Measurements from ENCODE around the gene DNAH1. TPM values are rescaled to one million over a fixed set of nuclear protein-coding genes. Genes with fewer than 3 reads are reported as not detected.

Gene DNAH1
- total and polyA plus RNA-seq, 2 of the 4 experiments (the other 2 are of a cell fraction): 2.0 to 4.0 TPM

DNA sequence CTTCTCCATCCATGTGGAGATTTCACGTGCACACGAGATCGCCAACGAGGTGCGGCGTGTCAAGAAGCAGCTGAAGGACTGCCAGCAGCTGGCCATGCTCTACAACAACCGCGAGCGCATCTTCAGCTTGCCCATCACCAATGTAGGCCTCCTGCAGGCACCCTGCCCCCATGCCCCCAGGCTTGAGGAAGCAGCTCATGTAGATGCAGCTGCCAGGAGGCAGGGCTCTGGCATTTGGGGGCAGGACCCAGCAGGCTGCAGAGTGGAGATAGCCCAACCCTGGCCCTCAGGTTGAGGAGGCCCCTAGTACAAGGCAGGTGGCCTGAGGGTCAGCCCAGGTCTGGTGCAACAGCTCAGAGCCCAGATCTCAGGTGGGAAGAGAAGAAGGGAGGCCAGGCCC lies 36.4 kb downstream of the DNAH1 start:
- CTCF ChIA-PET: interaction anchor here (0.8 kb wide), 1 partner anchor 13 kb away, joined by 3 read pairs; no protein-coding TSS in a partner anchor

More for the DNA sequence above, 36.4 kb downstream of the DNAH1 start:
- no TSS peak for BruUV-seq (replicated peaks)
- Histone ChIP-seq H2AK9ac (replicated peaks; ENCODE audit: low read depth, low read length, poor library complexity) (no peak overlapping the region), H3K4ac (ENCODE audit: low read depth, low read length) (no peak overlapping the region), H2BK120ac (ENCODE audit: low read depth, low read length) (no peak overlapping the region), H3K79me1 (ENCODE audit: low read depth in 1 of 2, low read length in 2 of 2) (no peaks in the 10 kb centered on the region), H4K8ac (ENCODE audit: low read depth in 2 of 2, low read length in 2 of 2) (no peak overlapping the region), H3K27me3 (ENCODE audit: control insufficient read depth, insufficient read depth, low read length) (no peaks in the 10 kb centered on the region), H3K9me3 (ENCODE audit: control insufficient read depth, insufficient read depth, low read length) (no peaks in the 10 kb centered on the region), H3K4me2 (ENCODE audit: low read depth, low read length) (no peak overlapping the region), H4K91ac (ENCODE audit: insufficient read depth, low read depth, low read length) (no peak overlapping the region), H4K20me1 (ENCODE audit: insufficient read depth, low read length) (no peaks in the 10 kb centered on the region), H3K27ac (ENCODE audit: insufficient read depth, low read length) (no peak overlapping the region), H2BK5ac (ENCODE audit: low read depth, low read length, poor library complexity, severe bottlenecking) (no peak overlapping the region), H3K9me1 (ENCODE audit: insufficient read depth, low read length) (peaks cover 5% of the 10 kb centered on the region; the same call in 1 of the 2 replicates), H3K4me1 (ENCODE audit: control insufficient read depth, insufficient read depth, low read length) (no peaks in the 10 kb centered on the region), H4K5ac (ENCODE audit: low read depth, low read length) (no peak overlapping the region), H3K9ac (ENCODE audit: low read depth, low read length) (no peak overlapping the region), H2AFZ (replicated peaks; ENCODE audit: low read length, poor library complexity) (no peak overlapping the region), H3K4me3 (ENCODE audit: insufficient read depth, low read depth, low read length) (no peak overlapping the region), H3K56ac (ENCODE audit: extremely low read depth, insufficient read depth, low read length) (no peak overlapping the region), H2AK5ac (ENCODE audit: low read depth, low read length) (no peak overlapping the region), H3K23ac (ENCODE audit: low read depth, low read length) (no peak overlapping the region), H2BK20ac (ENCODE audit: low read depth, low read length) (no peak overlapping the region), H3K36me3 (ENCODE audit: control insufficient read depth, insufficient read depth, low read length) (peaks cover 7% of the 10 kb centered on the region; the same call in 1 of the 2 replicates), H3K18ac (ENCODE audit: low read depth, low read length) (no peak overlapping the region), H3K14ac (replicated peaks; ENCODE audit: low read depth, low read length) (no peak overlapping the region), H2BK15ac (ENCODE audit: low read depth, low read length) (no peak overlapping the region)
- POLR2A ChIA-PET (ENCODE audit: unreplicated experiment): no interaction called here
- no peak for ATAC-seq (ENCODE audit: low read depth)
- TF ChIP-seq RCOR1 (IDR thresholded peaks at IDR 0.05; ENCODE audit: insufficient replicate concordance, low read length) (no peak), CHD1 (IDR thresholded peaks at IDR 0.05; ENCODE audit: low read depth, low read length) (no peak), SMC3 (IDR thresholded peaks at IDR 0.05; ENCODE audit: low read depth, low read length) (no peak), FOS (IDR thresholded peaks at IDR 0.05; ENCODE audit: low read depth, low read length) (no peak), BHLHE40 (IDR thresholded peaks at IDR 0.05; ENCODE audit: low read depth, low read length) (no peak), RFX5 (IDR thresholded peaks at IDR 0.05; ENCODE audit: low read depth, low read length) (no peak), RAD21 (IDR thresholded peaks at IDR 0.05; ENCODE audit: low read length) (no peak), NFE2L2 (IDR thresholded peaks at IDR 0.05; ENCODE audit: low read depth, low read length) (no peak), MXI1 (IDR thresholded peaks at IDR 0.05; ENCODE audit: borderline replicate concordance, low read depth, low read length) (no peak), CEBPB (IDR thresholded peaks at IDR 0.05; ENCODE audit: low read depth, low read length) (no peak), POLR2A (IDR thresholded peaks at IDR 0.05; ENCODE audit: low read depth, low read length) (no peak), MAFK (IDR thresholded peaks at IDR 0.05; ENCODE audit: low read depth, low read length) (no peak), MAZ (IDR thresholded peaks at IDR 0.05; ENCODE audit: borderline replicate concordance, low read depth, low read length) (no peak)
- TF ChIP-seq, protein P1, sequence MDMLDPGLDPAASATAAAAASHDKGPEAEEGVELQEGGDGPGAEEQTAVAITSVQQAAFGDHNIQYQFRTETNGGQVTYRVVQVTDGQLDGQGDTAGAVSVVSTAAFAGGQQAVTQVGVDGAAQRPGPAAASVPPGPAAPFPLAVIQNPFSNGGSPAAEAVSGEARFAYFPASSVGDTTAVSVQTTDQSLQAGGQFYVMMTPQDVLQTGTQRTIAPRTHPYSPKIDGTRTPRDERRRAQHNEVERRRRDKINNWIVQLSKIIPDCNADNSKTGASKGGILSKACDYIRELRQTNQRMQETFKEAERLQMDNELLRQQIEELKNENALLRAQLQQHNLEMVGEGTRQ (IDR thresholded peaks at IDR 0.05; ENCODE audit: low read depth, low read length): no peak
- TF ChIP-seq, protein P2, sequence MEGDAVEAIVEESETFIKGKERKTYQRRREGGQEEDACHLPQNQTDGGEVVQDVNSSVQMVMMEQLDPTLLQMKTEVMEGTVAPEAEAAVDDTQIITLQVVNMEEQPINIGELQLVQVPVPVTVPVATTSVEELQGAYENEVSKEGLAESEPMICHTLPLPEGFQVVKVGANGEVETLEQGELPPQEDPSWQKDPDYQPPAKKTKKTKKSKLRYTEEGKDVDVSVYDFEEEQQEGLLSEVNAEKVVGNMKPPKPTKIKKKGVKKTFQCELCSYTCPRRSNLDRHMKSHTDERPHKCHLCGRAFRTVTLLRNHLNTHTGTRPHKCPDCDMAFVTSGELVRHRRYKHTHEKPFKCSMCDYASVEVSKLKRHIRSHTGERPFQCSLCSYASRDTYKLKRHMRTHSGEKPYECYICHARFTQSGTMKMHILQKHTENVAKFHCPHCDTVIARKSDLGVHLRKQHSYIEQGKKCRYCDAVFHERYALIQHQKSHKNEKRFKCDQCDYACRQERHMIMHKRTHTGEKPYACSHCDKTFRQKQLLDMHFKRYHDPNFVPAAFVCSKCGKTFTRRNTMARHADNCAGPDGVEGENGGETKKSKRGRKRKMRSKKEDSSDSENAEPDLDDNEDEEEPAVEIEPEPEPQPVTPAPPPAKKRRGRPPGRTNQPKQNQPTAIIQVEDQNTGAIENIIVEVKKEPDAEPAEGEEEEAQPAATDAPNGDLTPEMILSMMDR (conservative IDR thresholded peaks at IDR 0.05; ENCODE audit: low read depth, low read length): no peak
- TF ChIP-seq, protein P3, sequence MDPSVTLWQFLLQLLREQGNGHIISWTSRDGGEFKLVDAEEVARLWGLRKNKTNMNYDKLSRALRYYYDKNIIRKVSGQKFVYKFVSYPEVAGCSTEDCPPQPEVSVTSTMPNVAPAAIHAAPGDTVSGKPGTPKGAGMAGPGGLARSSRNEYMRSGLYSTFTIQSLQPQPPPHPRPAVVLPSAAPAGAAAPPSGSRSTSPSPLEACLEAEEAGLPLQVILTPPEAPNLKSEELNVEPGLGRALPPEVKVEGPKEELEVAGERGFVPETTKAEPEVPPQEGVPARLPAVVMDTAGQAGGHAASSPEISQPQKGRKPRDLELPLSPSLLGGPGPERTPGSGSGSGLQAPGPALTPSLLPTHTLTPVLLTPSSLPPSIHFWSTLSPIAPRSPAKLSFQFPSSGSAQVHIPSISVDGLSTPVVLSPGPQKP (IDR thresholded peaks at IDR 0.05; ENCODE audit: borderline replicate concordance, low read depth, low read length): no peak
- intact Hi-C loops (cut with micrococcal nuclease) (no loop called here), dilution Hi-C loops (cut with HindIII; ENCODE audit: low sequenced_read_pairs, unreplicated experiment) (no loop called here), in situ Hi-C loops (cut with MboI; ENCODE audit: low sequenced_read_pairs) (no loop called here)
- WGBS, 2 experiments (ENCODE audit: extremely low coverage in 2 of 2, insufficient read length in 1 of 2): 95% methylated on average over 9 of the region's 9 CpGs; no CpG with 5 or more reads in 1 of the 2 experiments
- no peak for DNase-seq
